Measurements from ENCODE around the gene DBR1.

- TF ChIP-seq CTCF (IDR thresholded peaks at IDR 0.05) (no peak), POLR2A (IDR thresholded peaks at IDR 0.05) (no peak)
Measured at GRCh38 chr3:138119423-138119766, 55.3 kb downstream of the DBR1 start.
